Calu3 (cell line): ENCODE measurements around the gene BCAS1. TPM values are rescaled to one million over a fixed set of nuclear protein-coding genes. Genes with fewer than 3 reads are reported as not detected.

ENCODE experiments used
- BruUV-seq: library from RNA; stranded (reverse); fragments of 400-500 nt; replicated peaks from 2 replicates; lab custom pipeline; 2021; lab: Mats Ljungman, UMichigan
- CTCF ChIA-PET: fragments of 300-600 bp; sonication (Branson Sonifier 250); formaldehyde crosslinking; loops from one replicate; lab custom pipeline; 2022; ENCODE audit warnings: antibody characterized with exemption; lab: Charles Lee
- DNase-seq: peaks from one replicate; pipeline ENCODE4 v3.0.0; 2022
- H3K27ac Mint-ChIP-seq: one replicate; pipeline ENCODE4 v1.8.0; 2022; ENCODE audit warnings: mixed read lengths; ENCODE audit not compliant: unreplicated experiment
- H3K27me3 Mint-ChIP-seq: one replicate; pipeline ENCODE4 v1.8.0; 2022; ENCODE audit warnings: mixed read lengths; ENCODE audit not compliant: unreplicated experiment
- H3K36me3 Mint-ChIP-seq: one replicate; pipeline ENCODE4 v1.8.0; 2022; ENCODE audit warnings: mild to moderate bottlenecking, moderate library complexity, mixed read lengths; ENCODE audit not compliant: insufficient read depth, unreplicated experiment
- H3K4me1 Mint-ChIP-seq: one replicate; pipeline ENCODE4 v1.8.0; 2022; ENCODE audit warnings: mild to moderate bottlenecking, low read depth, mixed read lengths; ENCODE audit not compliant: unreplicated experiment
- H3K4me3 Mint-ChIP-seq: one replicate; pipeline ENCODE4 v1.8.0; 2022; ENCODE audit warnings: mild to moderate bottlenecking, low read depth, moderate library complexity, mixed read lengths; ENCODE audit not compliant: unreplicated experiment
- H3K9me3 Mint-ChIP-seq: one replicate; pipeline ENCODE4 v1.8.0; 2022; ENCODE audit warnings: low read depth, mixed read lengths; ENCODE audit not compliant: unreplicated experiment
- intact Hi-C: fragments of 100-400 bp; cut with micrococcal nuclease; formaldehyde crosslinking; loops from one replicate; pipeline ENCODE4 v1.10.0; 2022; ENCODE audit not compliant: unreplicated experiment
- total RNA-seq: library from RNA; stranded (reverse); gene quantifications from 2 replicates; pipeline ENCODE4 v1.2.3, GENCODE V29; 2022
- TF ChIP-seq, protein P1 (sequence below): fragments of 200-600 bp; IDR thresholded peaks from one replicate; pipeline ENCODE4 v1.8.0; 2022; ENCODE audit warnings: antibody characterized with exemption; ENCODE audit not compliant: unreplicated experiment

Gene BCAS1
- total RNA-seq, 1 experiment from 2014 or later, result 11.1 TPM

DNA sequence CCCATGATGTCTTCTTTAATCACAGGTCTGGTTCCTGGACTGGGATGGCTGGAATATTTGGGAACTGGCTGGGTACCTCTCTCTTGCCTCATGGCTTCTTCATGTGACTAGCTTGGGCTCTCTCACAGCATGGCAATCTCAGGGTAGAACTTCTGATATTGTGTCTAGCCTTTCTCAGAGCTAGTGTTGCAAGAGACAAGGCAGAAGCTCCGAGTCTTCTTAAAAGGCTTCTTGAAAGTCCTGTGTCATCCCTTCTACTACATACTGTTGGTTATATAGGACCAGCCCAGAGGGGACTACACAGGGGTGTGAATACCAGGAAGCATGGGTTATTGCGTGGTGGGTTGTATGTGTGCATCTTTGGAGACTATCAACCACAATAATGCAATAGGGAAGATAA is 23.3 kb downstream of the BCAS1 start:
- BruUV-seq, result no TSS peak
- CTCF ChIA-PET, result interaction anchor here (0.7 kb wide), 1 partner anchor 12 kb away, joined by 3 read pairs; no protein-coding TSS in a partner anchor
- intact Hi-C loops, result no loop called here
- no peak overlapping the region for H3K4me3 Mint-ChIP-seq
- DNase-seq, result no peak
- no peak overlapping the region for H3K27ac Mint-ChIP-seq
- peaks cover 22% of the 10 kb centered on the region for H3K27me3 Mint-ChIP-seq
- peaks cover 2% of the 10 kb centered on the region for H3K9me3 Mint-ChIP-seq
- TF ChIP-seq, protein P1, sequence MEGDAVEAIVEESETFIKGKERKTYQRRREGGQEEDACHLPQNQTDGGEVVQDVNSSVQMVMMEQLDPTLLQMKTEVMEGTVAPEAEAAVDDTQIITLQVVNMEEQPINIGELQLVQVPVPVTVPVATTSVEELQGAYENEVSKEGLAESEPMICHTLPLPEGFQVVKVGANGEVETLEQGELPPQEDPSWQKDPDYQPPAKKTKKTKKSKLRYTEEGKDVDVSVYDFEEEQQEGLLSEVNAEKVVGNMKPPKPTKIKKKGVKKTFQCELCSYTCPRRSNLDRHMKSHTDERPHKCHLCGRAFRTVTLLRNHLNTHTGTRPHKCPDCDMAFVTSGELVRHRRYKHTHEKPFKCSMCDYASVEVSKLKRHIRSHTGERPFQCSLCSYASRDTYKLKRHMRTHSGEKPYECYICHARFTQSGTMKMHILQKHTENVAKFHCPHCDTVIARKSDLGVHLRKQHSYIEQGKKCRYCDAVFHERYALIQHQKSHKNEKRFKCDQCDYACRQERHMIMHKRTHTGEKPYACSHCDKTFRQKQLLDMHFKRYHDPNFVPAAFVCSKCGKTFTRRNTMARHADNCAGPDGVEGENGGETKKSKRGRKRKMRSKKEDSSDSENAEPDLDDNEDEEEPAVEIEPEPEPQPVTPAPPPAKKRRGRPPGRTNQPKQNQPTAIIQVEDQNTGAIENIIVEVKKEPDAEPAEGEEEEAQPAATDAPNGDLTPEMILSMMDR, result no peak
- H3K4me1 Mint-ChIP-seq, result no peaks in the 10 kb centered on the region
- no peaks in the 10 kb centered on the region for H3K36me3 Mint-ChIP-seq

DNA sequence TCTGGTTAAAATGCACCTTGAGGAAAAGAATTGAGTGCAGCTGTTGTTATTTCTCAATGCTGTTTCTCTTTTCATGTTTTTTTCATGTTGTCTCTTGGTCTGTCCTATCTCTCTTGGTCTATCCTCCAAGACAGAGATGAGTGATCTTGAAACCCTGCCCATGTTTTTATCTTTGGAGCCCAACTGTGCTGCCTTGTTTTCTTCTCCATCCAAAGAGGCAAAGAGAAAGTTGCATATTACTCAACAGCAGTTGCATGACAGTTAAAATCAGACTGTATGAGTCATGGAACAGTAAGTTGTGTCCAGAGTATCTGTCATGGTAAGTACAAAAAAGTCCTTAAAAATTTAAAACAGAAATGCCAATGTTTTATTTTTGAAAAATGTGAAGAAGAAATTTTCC is 26.2 kb downstream of the BCAS1 start:
- DNase-seq, result no peak
- no TSS peak for BruUV-seq
- Mint-ChIP-seq H3K4me1 (no peaks in the 10 kb centered on the region), H3K4me3 (no peak overlapping the region), H3K36me3 (no peaks in the 10 kb centered on the region), H3K27ac (no peak overlapping the region), H3K9me3 (no peaks in the 10 kb centered on the region), H3K27me3 (peaks cover 25% of the 10 kb centered on the region)
- CTCF ChIA-PET, result no interaction called here
- TF ChIP-seq, protein P1, result no peak
- intact Hi-C loops, result no loop called here

DNA sequence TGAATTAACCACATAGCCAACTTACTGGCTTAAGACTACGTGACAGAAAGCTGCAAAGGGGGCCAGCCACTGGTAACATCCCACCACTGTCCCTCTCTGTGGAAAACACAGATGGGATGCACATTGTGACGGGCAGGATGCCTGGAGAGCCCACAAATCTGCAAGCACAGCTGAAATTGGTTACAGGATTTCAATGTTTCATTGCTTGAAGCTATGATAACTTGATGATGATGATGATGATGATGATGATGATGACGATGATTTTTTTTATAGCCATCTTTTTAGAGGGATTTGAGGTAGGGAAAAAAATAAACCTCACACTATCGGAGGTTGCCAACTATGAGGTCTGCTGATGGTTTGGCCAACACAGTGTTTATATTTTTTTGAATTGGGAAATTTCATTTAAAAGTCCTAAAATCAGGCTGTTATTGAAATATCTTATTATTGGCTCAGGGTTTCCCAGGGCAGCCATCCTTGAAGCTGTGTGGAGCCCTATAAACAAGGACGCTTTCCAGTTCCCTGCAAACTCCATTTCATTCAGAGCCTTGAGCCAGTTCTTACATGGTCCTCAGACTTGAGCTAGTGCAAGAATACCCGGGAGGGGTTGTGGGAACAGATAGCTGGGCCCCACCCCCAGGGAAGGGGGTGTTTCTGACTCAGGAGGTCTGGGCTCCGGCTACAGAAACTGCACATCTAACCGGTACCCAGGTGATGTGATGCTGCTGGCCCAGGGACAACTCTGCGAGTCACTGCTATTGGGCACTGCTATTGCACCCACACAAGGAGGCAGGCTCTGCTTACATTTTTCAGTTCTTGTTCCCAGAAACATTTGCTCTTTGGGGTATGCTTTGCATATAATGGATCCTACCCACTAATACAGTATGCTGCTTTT is 27.1 kb downstream of the BCAS1 start:
- DNase-seq, result no peak
- TF ChIP-seq, protein P1, result no peak
- no peaks in the 10 kb centered on the region for H3K9me3 Mint-ChIP-seq
- no TSS peak for BruUV-seq
- no peak overlapping the region for H3K27ac Mint-ChIP-seq
- intact Hi-C loops, result no loop called here
- H3K36me3 Mint-ChIP-seq, result no peaks in the 10 kb centered on the region
- CTCF ChIA-PET, result no interaction called here
- no peak overlapping the region for H3K4me3 Mint-ChIP-seq
- H3K27me3 Mint-ChIP-seq, result peaks cover 33% of the 10 kb centered on the region
- H3K4me1 Mint-ChIP-seq, result no peaks in the 10 kb centered on the region

DNA sequence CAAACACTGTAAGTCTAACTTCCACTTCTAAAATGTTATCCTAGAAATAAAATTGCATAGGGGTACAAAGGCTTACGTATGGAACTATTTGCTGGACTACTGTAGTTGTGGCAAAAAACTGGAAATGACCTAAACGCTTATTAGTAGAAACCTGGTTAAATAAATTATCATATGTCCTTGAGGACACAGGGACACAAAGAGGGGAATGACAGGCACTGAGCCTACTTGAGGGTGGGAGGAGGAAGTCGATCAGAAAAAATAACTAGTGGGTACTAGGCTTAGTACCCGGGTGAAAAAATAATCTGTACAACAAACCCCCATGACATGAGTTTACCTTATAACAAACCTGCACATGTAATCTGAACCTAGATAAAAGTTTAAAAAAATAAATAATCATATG is 28.4 kb downstream of the BCAS1 start:
- no peaks in the 10 kb centered on the region for H3K9me3 Mint-ChIP-seq
- no peaks in the 10 kb centered on the region for H3K36me3 Mint-ChIP-seq
- no peak overlapping the region for H3K4me3 Mint-ChIP-seq
- no peak overlapping the region for H3K27ac Mint-ChIP-seq
- intact Hi-C loops, result no loop called here
- DNase-seq, result no peak
- TF ChIP-seq, protein P1, result no peak
- H3K27me3 Mint-ChIP-seq, result peaks cover 37% of the 10 kb centered on the region
- BruUV-seq, result no TSS peak
- CTCF ChIA-PET, result no interaction called here
- H3K4me1 Mint-ChIP-seq, result no peaks in the 10 kb centered on the region
